Type B pancreatic cell (in vitro differentiated cells): Measurements from ENCODE around the gene MALL. TPM values are rescaled to one million over a fixed set of nuclear protein-coding genes. Genes with fewer than 3 reads are reported as not detected.
"Not testable (repeated sequence)": the region's sequence is repeated elsewhere in the genome, so short reads cannot be mapped to it uniquely, and the experiment has no call there.

Experiments
- DNase-seq: peaks from one replicate; pipeline ENCODE4 v3.0.0; 2021; ENCODE audit warnings: mixed read lengths; ENCODE audit not compliant: unreplicated experiment; ENCODE audit errors: extremely low spot score
- H3K27ac Mint-ChIP-seq: 2 replicates; pipeline ENCODE4 v1.8.0; 2021; ENCODE audit warnings: mild to moderate bottlenecking, mixed read lengths
- H3K27me3 Mint-ChIP-seq: 2 replicates; pipeline ENCODE4 v1.8.0; 2021; ENCODE audit warnings: mixed read lengths
- H3K36me3 Mint-ChIP-seq: 2 replicates; pipeline ENCODE4 v1.8.0; 2021; ENCODE audit warnings: mixed read lengths
- H3K4me1 Mint-ChIP-seq: one replicate; pipeline ENCODE4 v1.8.0; 2021; ENCODE audit warnings: mixed read lengths; ENCODE audit not compliant: unreplicated experiment
- H3K4me3 Mint-ChIP-seq: 2 replicates; pipeline ENCODE4 v1.8.0; 2021; ENCODE audit warnings: mild to moderate bottlenecking, mixed read lengths
- H3K9me3 Mint-ChIP-seq: 2 replicates; pipeline ENCODE4 v1.8.0; 2021; ENCODE audit warnings: mixed read lengths
- total RNA-seq: library from RNA; stranded (reverse); gene quantifications from 2 replicates; pipeline ENCODE4 v1.2.1, GENCODE V29; 2021; ENCODE audit warnings: low replicate concordance

The MALL gene
- total RNA-seq, 1 donor from 2014 or later: 82.7 TPM

GRCh38 chr2:110060550-110060949, 55.1 kb downstream of the MALL start:
- not testable (repeated sequence) for H3K27ac Mint-ChIP-seq, H3K36me3 Mint-ChIP-seq, H3K27me3 Mint-ChIP-seq, H3K4me3 Mint-ChIP-seq, H3K4me1 Mint-ChIP-seq, DNase-seq, H3K9me3 Mint-ChIP-seq

- H3K4me3 Mint-ChIP-seq, DNase-seq, H3K27ac Mint-ChIP-seq, H3K36me3 Mint-ChIP-seq, H3K4me1 Mint-ChIP-seq, H3K27me3 Mint-ChIP-seq, H3K9me3 Mint-ChIP-seq: not testable (repeated sequence)
These were observed 55.8 kb downstream of the MALL start for GRCh38 chr2:110059694-110060358.

GRCh38 chr2:110059009-110059693, 56.5 kb downstream of the MALL start:
- not testable (repeated sequence) for H3K36me3 Mint-ChIP-seq, H3K27ac Mint-ChIP-seq, H3K4me3 Mint-ChIP-seq, H3K27me3 Mint-ChIP-seq, H3K4me1 Mint-ChIP-seq, DNase-seq, H3K9me3 Mint-ChIP-seq

GRCh38 chr2:110058034-110058433, 57.6 kb downstream of the MALL start:
- not testable (repeated sequence) for H3K27ac Mint-ChIP-seq, DNase-seq, H3K4me1 Mint-ChIP-seq, H3K4me3 Mint-ChIP-seq, H3K9me3 Mint-ChIP-seq, H3K27me3 Mint-ChIP-seq, H3K36me3 Mint-ChIP-seq

- H3K27me3 Mint-ChIP-seq, DNase-seq, H3K9me3 Mint-ChIP-seq, H3K4me1 Mint-ChIP-seq, H3K27ac Mint-ChIP-seq, H3K4me3 Mint-ChIP-seq, H3K36me3 Mint-ChIP-seq: not testable (repeated sequence)
These were observed 59.7 kb downstream of the MALL start for GRCh38 chr2:110055819-110056408.

GRCh38 chr2:110054521-110055407, 60.9 kb downstream of the MALL start:
- not testable (repeated sequence) for H3K4me1 Mint-ChIP-seq, H3K27me3 Mint-ChIP-seq, H3K9me3 Mint-ChIP-seq, H3K36me3 Mint-ChIP-seq
- DNase-seq: peak; percentile 63
- peak overlapping the region; percentile 84 for H3K27ac Mint-ChIP-seq
- H3K4me3 Mint-ChIP-seq: peak overlapping the region; percentile 36

- H3K9me3 Mint-ChIP-seq, H3K36me3 Mint-ChIP-seq, H3K4me1 Mint-ChIP-seq, DNase-seq, H3K4me3 Mint-ChIP-seq, H3K27me3 Mint-ChIP-seq, H3K27ac Mint-ChIP-seq: not testable (repeated sequence)
These were observed 61.9 kb downstream of the MALL start for GRCh38 chr2:110053688-110054087.

- not testable (repeated sequence) for H3K4me3 Mint-ChIP-seq, H3K9me3 Mint-ChIP-seq, H3K27ac Mint-ChIP-seq, H3K27me3 Mint-ChIP-seq, DNase-seq, H3K36me3 Mint-ChIP-seq, H3K4me1 Mint-ChIP-seq
These were observed 63.5 kb downstream of the MALL start for GRCh38 chr2:110052166-110052565.

GRCh38 chr2:110050222-110050621, 65.4 kb downstream of the MALL start:
- H3K27me3 Mint-ChIP-seq, H3K4me3 Mint-ChIP-seq, DNase-seq, H3K36me3 Mint-ChIP-seq, H3K4me1 Mint-ChIP-seq, H3K9me3 Mint-ChIP-seq, H3K27ac Mint-ChIP-seq: not testable (repeated sequence)

- not testable (repeated sequence) for H3K36me3 Mint-ChIP-seq, H3K9me3 Mint-ChIP-seq, H3K27ac Mint-ChIP-seq, H3K4me3 Mint-ChIP-seq, H3K4me1 Mint-ChIP-seq, H3K27me3 Mint-ChIP-seq
- DNase-seq: peak; percentile 37
These were observed 65.9 kb downstream of the MALL start for GRCh38 chr2:110049769-110050168.

GRCh38 chr2:110048255-110049197, 67.1 kb downstream of the MALL start:
- H3K27ac Mint-ChIP-seq, H3K9me3 Mint-ChIP-seq, H3K27me3 Mint-ChIP-seq, H3K4me1 Mint-ChIP-seq, H3K36me3 Mint-ChIP-seq, H3K4me3 Mint-ChIP-seq: not testable (repeated sequence)
- DNase-seq: peak; percentile 61

- H3K27ac Mint-ChIP-seq, H3K9me3 Mint-ChIP-seq, H3K4me3 Mint-ChIP-seq, H3K4me1 Mint-ChIP-seq, DNase-seq, H3K27me3 Mint-ChIP-seq, H3K36me3 Mint-ChIP-seq: not testable (repeated sequence)
These were observed 68.4 kb downstream of the MALL start for GRCh38 chr2:110047225-110047624.
